ENCODE data around the gene HPDL.

DNA sequence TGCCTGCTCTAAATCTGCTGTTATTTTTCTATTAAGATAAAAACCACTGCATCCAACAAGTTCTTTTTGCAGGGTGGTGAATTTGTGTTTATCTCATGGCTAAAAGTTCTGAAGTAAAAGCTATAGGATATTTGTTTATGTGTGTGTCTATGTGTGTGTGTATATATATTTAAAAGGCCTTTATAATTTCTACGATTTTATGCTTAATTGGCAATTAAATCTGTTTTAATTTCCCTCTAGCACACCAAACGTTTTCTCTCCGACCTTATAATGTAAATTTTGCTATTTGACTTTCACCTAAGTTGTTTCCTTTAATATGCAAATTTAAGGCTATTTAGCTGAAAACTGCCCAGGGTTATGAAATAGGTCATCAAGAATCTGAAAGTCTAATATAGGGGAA is 19.8 kb upstream of the HPDL start:
- TF ChIP-seq SMC3 (IDR thresholded peaks at IDR 0.05) (no peak), SREBF2 (IDR thresholded peaks at IDR 0.05) (no peak), FOXS1 (CRISPR knock-in tag; IDR thresholded peaks at IDR 0.05) (no peak), POLR2A (IDR thresholded peaks at IDR 0.05; ENCODE audit: low read length) (no peak), JUNB (IDR thresholded peaks at IDR 0.05) (no peak), RFX5 (IDR thresholded peaks at IDR 0.05) (no peak), ZC3H11A (IDR thresholded peaks at IDR 0.05) (no peak), MYC (IDR thresholded peaks at IDR 0.05; ENCODE audit: borderline replicate concordance, low read length) (no peak)
- TF ChIP-seq, protein P1, sequence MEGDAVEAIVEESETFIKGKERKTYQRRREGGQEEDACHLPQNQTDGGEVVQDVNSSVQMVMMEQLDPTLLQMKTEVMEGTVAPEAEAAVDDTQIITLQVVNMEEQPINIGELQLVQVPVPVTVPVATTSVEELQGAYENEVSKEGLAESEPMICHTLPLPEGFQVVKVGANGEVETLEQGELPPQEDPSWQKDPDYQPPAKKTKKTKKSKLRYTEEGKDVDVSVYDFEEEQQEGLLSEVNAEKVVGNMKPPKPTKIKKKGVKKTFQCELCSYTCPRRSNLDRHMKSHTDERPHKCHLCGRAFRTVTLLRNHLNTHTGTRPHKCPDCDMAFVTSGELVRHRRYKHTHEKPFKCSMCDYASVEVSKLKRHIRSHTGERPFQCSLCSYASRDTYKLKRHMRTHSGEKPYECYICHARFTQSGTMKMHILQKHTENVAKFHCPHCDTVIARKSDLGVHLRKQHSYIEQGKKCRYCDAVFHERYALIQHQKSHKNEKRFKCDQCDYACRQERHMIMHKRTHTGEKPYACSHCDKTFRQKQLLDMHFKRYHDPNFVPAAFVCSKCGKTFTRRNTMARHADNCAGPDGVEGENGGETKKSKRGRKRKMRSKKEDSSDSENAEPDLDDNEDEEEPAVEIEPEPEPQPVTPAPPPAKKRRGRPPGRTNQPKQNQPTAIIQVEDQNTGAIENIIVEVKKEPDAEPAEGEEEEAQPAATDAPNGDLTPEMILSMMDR (IDR thresholded peaks at IDR 0.05) = no peak
- TF ChIP-seq, protein P2, sequence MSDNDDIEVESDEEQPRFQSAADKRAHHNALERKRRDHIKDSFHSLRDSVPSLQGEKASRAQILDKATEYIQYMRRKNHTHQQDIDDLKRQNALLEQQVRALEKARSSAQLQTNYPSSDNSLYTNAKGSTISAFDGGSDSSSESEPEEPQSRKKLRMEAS (IDR thresholded peaks at IDR 0.05) = no peak
- TF ChIP-seq, protein P3, sequence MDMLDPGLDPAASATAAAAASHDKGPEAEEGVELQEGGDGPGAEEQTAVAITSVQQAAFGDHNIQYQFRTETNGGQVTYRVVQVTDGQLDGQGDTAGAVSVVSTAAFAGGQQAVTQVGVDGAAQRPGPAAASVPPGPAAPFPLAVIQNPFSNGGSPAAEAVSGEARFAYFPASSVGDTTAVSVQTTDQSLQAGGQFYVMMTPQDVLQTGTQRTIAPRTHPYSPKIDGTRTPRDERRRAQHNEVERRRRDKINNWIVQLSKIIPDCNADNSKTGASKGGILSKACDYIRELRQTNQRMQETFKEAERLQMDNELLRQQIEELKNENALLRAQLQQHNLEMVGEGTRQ (IDR thresholded peaks at IDR 0.05) = no peak
